Measurements from ENCODE around the gene LILRB3.
"Not testable (repeated sequence)": the region's sequence is repeated elsewhere in the genome, so short reads cannot be mapped to it uniquely, and the experiment has no call there.

The LILRB3 gene

GRCh38 chr19:54211235-54211634 lies 11.6 kb downstream of the LILRB3 start:
- no peak for DNase-seq (ENCODE audit: low spot score)
- FAIRE-seq = no peak

- FAIRE-seq (no peak), DNase-seq (ENCODE audit: low spot score) (peak; percentile 83)
Observed at GRCh38 chr19:54209811-54210494, 12.9 kb downstream of the LILRB3 start.

- no peak for FAIRE-seq
Observed at GRCh38 chr19:54209058-54209810, 13.6 kb downstream of the LILRB3 start.

GRCh38 chr19:54208784-54209057 lies 14.1 kb downstream of the LILRB3 start:
- no peak for DNase-seq (ENCODE audit: low spot score)
- no peak for FAIRE-seq

More at GRCh38 chr19:54209058-54209810, 13.6 kb downstream of the LILRB3 start:
- DNase-seq (ENCODE audit: low spot score) = no peak

- no peak for DNase-seq (ENCODE audit: low spot score)
- FAIRE-seq = no peak
Observed at GRCh38 chr19:54207983-54208783, 14.6 kb downstream of the LILRB3 start.

- no peak for FAIRE-seq
- no peak for DNase-seq (ENCODE audit: low spot score)
Observed at GRCh38 chr19:54207676-54207982, 15.2 kb downstream of the LILRB3 start.

- not testable (repeated sequence) for FAIRE-seq; DNase-seq (ENCODE audit: low spot score)
Observed at GRCh38 chr19:54207193-54207592, 15.6 kb downstream of the LILRB3 start.

GRCh38 chr19:54206831-54207177 lies 16.0 kb downstream of the LILRB3 start:
- no peak for FAIRE-seq
- no peak for DNase-seq (ENCODE audit: low spot score)

GRCh38 chr19:54206030-54206830 lies 16.6 kb downstream of the LILRB3 start:
- DNase-seq (ENCODE audit: low spot score) (no peak), FAIRE-seq (no peak)

- FAIRE-seq (no peak), DNase-seq (ENCODE audit: low spot score) (no peak)
Observed at GRCh38 chr19:54204767-54205468, 17.9 kb downstream of the LILRB3 start.

GRCh38 chr19:54203151-54203611 lies 19.6 kb downstream of the LILRB3 start:
- FAIRE-seq (no peak), DNase-seq (ENCODE audit: low spot score) (no peak)

GRCh38 chr19:54201980-54202379 lies 20.8 kb downstream of the LILRB3 start:
- DNase-seq (ENCODE audit: low spot score) = no peak
- FAIRE-seq = no peak

- no peak for FAIRE-seq
Observed at GRCh38 chr19:54201172-54201701, 21.6 kb downstream of the LILRB3 start.

GRCh38 chr19:54199401-54199800 lies 23.4 kb downstream of the LILRB3 start:
- no peak for FAIRE-seq
- DNase-seq (ENCODE audit: low spot score) = no peak

More at GRCh38 chr19:54201172-54201701, 21.6 kb downstream of the LILRB3 start:
- no peak for DNase-seq (ENCODE audit: low spot score)

GRCh38 chr19:54197121-54197520 lies 25.7 kb downstream of the LILRB3 start:
- FAIRE-seq (no peak), DNase-seq (ENCODE audit: low spot score) (no peak)

- FAIRE-seq = no peak
- DNase-seq (ENCODE audit: low spot score) = no peak
Observed at GRCh38 chr19:54196536-54196935, 26.3 kb downstream of the LILRB3 start.

GRCh38 chr19:54194463-54194862 lies 28.3 kb downstream of the LILRB3 start:
- FAIRE-seq; DNase-seq (ENCODE audit: low spot score): not testable (repeated sequence)

GRCh38 chr19:54193011-54193410 lies 29.8 kb downstream of the LILRB3 start:
- FAIRE-seq (no peak), DNase-seq (ENCODE audit: low spot score) (no peak)

GRCh38 chr19:54191811-54192453 lies 30.9 kb downstream of the LILRB3 start:
- no peak for DNase-seq (ENCODE audit: low spot score)
- no peak for FAIRE-seq
